Measurements from ENCODE around the gene MKRN2.
"Not testable (repeated sequence)": the region's sequence is repeated elsewhere in the genome, so short reads cannot be mapped to it uniquely, and the experiment has no call there.

The MKRN2 gene

DNA sequence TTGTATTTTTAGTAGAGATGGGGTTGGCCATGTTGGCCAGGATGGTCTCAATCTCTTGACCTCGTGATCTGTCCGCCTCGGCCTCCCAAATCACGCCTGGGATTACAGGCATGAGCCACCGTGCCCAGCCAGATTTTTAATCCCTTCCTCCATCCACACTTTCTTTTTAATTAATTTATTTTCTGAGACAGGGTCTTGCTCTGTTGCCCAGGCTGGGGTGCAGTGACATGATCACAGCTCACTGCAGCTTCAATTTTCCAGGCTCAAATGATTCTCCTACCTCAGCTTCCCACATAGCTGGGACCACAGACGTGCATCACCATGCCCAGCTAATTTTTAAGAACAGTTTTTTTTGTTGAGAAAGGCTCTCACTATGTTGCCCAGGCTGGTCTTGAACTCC is 63.4 kb downstream of the MKRN2 start:
- DNase-seq, result no peak
- no peak overlapping the region for H3K4me3 Mint-ChIP-seq
- peaks cover 45% of the 10 kb centered on the region for H3K4me1 Mint-ChIP-seq
- H3K36me3 Mint-ChIP-seq (ENCODE audit: low read depth), result peaks cover 14% of the 10 kb centered on the region
- H3K27me3 Mint-ChIP-seq, result no peaks in the 10 kb centered on the region
- H3K9me3 Mint-ChIP-seq, result no peaks in the 10 kb centered on the region
- H3K27ac Mint-ChIP-seq, result no peak overlapping the region
- ATAC-seq, result no peak

GRCh38 chr3:12620729-12621128 is 63.8 kb downstream of the MKRN2 start:
- DNase-seq (no peak), ATAC-seq (no peak)
- H3K36me3 Mint-ChIP-seq (ENCODE audit: low read depth), result peaks cover 11% of the 10 kb centered on the region
- H3K4me3 Mint-ChIP-seq, result no peak overlapping the region
- H3K4me1 Mint-ChIP-seq, result peaks cover 47% of the 10 kb centered on the region
- no peak overlapping the region for H3K27ac Mint-ChIP-seq
- H3K9me3 Mint-ChIP-seq, result no peaks in the 10 kb centered on the region
- H3K27me3 Mint-ChIP-seq, result no peaks in the 10 kb centered on the region

GRCh38 chr3:12622335-12622734 is 65.4 kb downstream of the MKRN2 start:
- Mint-ChIP-seq H3K27ac (no peak overlapping the region), H3K4me1 (peaks cover 52% of the 10 kb centered on the region), H3K36me3 (ENCODE audit: low read depth) (peaks cover 8% of the 10 kb centered on the region)

DNA sequence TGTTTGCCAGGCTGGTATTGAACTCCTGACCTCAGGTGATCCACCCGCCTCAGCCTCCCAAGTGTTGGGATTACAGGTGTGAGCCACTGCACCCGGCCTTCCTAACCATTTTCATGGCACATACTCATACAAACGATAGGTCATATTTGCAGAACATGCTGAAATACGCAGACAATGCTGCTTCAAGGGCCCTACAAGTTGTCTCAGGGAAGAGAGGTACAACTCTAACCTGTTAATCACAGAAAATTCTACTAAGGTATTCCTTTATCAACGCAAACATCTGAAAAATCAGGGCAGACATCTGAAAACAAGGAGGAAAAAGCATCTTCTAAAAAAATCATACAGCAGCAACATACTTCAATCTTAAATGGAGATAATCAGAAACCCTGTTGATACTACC is 67.2 kb downstream of the MKRN2 start:
- no peaks in the 10 kb centered on the region for H3K27me3 Mint-ChIP-seq
- no peak overlapping the region for H3K4me3 Mint-ChIP-seq
- ATAC-seq (no peak), DNase-seq (no peak)
- H3K4me1 Mint-ChIP-seq, result peaks cover 60% of the 10 kb centered on the region
- peaks cover 5% of the 10 kb centered on the region for H3K36me3 Mint-ChIP-seq (ENCODE audit: low read depth)
- no peak overlapping the region for H3K27ac Mint-ChIP-seq
- H3K9me3 Mint-ChIP-seq, result no peaks in the 10 kb centered on the region

More at GRCh38 chr3:12622335-12622734, 65.4 kb downstream of the MKRN2 start:
- Mint-ChIP-seq H3K4me3 (no peak overlapping the region), H3K27me3 (no peaks in the 10 kb centered on the region), H3K9me3 (no peaks in the 10 kb centered on the region)
- DNase-seq (no peak), ATAC-seq (no peak)

DNA sequence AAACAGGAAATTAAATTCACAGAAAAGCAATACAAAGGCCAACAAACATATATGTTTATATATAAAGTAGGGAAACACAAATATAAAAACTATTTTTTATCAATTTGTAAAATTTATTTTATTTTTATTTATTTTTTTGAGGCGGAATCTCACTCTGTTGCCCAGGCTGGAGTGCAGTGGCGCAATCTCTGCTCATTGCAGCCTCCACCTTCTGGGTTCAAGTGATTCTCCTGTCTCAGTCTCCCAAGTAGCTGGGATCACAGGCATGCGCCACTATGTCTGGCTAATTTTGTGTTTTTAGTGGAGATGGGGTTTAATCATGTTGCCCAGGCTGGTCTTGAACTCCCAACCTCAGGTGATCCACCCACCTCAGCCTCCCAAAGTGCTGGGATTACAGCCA is 68.1 kb downstream of the MKRN2 start:
- peak overlapping the region; percentile 33 for H3K27ac Mint-ChIP-seq
- H3K36me3 Mint-ChIP-seq (ENCODE audit: low read depth); DNase-seq; ATAC-seq; H3K27me3 Mint-ChIP-seq; H3K9me3 Mint-ChIP-seq; H3K4me3 Mint-ChIP-seq: not testable (repeated sequence)
- H3K4me1 Mint-ChIP-seq, result peaks cover 63% of the 10 kb centered on the region

GRCh38 chr3:12627370-12627769 is 70.5 kb downstream of the MKRN2 start:
- peaks cover 2% of the 10 kb centered on the region for H3K36me3 Mint-ChIP-seq (ENCODE audit: low read depth)
- H3K4me3 Mint-ChIP-seq, result no peak overlapping the region
- H3K9me3 Mint-ChIP-seq, result no peaks in the 10 kb centered on the region
- DNase-seq, result no peak
- ATAC-seq, result peak; percentile 48
- H3K4me1 Mint-ChIP-seq, result peaks cover 77% of the 10 kb centered on the region
- H3K27me3 Mint-ChIP-seq, result no peaks in the 10 kb centered on the region
- H3K27ac Mint-ChIP-seq, result peak overlapping the region; percentile 39

GRCh38 chr3:12628813-12629212 is 71.9 kb downstream of the MKRN2 start:
- DNase-seq (no peak), ATAC-seq (no peak)
- H3K9me3 Mint-ChIP-seq, result no peaks in the 10 kb centered on the region
- peaks cover 78% of the 10 kb centered on the region for H3K4me1 Mint-ChIP-seq
- H3K27me3 Mint-ChIP-seq, result no peaks in the 10 kb centered on the region
- H3K27ac Mint-ChIP-seq, result no peak overlapping the region
- H3K36me3 Mint-ChIP-seq (ENCODE audit: low read depth), result peaks cover 4% of the 10 kb centered on the region
- H3K4me3 Mint-ChIP-seq, result no peak overlapping the region

DNA sequence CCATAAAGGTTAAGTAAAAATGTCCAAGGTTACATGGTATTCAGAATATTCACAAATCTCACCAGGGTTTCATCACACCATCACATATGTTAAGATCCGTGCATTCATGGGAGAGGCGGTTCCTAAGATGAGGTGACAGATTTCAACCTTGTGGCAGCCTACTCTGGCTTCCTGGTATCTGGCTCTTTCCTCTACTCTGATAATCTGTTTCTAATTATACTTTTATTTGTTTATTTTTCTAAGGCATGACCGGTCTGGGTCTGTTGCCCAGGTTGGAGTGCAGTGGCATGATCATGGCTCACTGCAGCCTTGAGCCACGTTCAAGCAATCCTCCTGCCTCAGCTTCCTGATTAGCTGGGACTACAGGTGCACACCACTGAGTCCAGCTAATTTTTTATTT is 72.7 kb downstream of the MKRN2 start:
- peaks cover 9% of the 10 kb centered on the region for H3K36me3 Mint-ChIP-seq (ENCODE audit: low read depth)
- H3K9me3 Mint-ChIP-seq, result no peaks in the 10 kb centered on the region
- no peaks in the 10 kb centered on the region for H3K27me3 Mint-ChIP-seq
- H3K27ac Mint-ChIP-seq, result no peak overlapping the region
- ATAC-seq (no peak), DNase-seq (no peak)
- no peak overlapping the region for H3K4me3 Mint-ChIP-seq
- H3K4me1 Mint-ChIP-seq, result peaks cover 73% of the 10 kb centered on the region

DNA sequence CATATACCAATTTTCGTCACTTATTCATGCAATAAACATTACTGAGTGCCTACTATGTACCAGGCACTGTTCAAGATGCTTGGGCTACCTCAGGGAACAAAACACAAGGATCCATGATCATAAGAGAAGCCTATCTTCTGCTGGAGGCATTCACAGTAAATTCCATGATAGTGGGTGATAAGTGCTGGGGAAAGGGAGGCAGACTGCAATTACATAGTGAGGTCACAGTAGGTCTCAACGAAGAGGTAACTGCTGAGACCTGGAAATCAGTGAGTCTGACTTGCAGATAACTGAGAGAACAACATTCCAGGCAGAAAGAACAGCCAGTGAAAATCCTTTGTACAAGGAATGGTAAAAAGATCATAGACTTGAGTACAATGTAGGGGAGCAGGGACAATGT is 73.4 kb downstream of the MKRN2 start:
- no peak overlapping the region for H3K27ac Mint-ChIP-seq
- H3K4me1 Mint-ChIP-seq, result peaks cover 68% of the 10 kb centered on the region
- no peaks in the 10 kb centered on the region for H3K9me3 Mint-ChIP-seq
- no peak for ATAC-seq
- no peak for DNase-seq
- H3K4me3 Mint-ChIP-seq, result no peak overlapping the region
- H3K27me3 Mint-ChIP-seq, result no peaks in the 10 kb centered on the region
- H3K36me3 Mint-ChIP-seq (ENCODE audit: low read depth), result peaks cover 9% of the 10 kb centered on the region

DNA sequence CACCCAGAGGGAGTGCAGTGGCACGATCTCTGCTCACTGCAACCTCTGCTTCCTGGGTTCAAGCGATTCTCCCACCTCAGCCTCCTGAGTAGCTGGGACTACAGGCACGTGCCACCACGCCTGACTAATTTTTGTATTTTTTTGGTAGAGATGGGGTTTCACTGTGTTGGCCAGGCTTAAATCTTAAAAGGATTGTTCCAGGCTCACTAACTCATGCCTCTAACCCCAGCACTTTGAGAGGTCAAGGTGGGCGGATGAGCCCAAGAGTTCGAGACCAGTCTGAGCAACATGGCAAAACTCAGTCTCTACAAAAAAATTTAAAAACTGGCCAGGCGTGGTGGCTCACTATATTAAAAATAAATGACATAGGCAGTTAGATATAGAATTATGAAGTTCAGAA is 74.0 kb downstream of the MKRN2 start:
- not testable (repeated sequence) for H3K27me3 Mint-ChIP-seq; H3K9me3 Mint-ChIP-seq; H3K4me3 Mint-ChIP-seq; H3K27ac Mint-ChIP-seq; H3K36me3 Mint-ChIP-seq (ENCODE audit: low read depth)
- H3K4me1 Mint-ChIP-seq, result peaks cover 62% of the 10 kb centered on the region
- ATAC-seq (peak; percentile 67), DNase-seq (peak; percentile 8)

DNA sequence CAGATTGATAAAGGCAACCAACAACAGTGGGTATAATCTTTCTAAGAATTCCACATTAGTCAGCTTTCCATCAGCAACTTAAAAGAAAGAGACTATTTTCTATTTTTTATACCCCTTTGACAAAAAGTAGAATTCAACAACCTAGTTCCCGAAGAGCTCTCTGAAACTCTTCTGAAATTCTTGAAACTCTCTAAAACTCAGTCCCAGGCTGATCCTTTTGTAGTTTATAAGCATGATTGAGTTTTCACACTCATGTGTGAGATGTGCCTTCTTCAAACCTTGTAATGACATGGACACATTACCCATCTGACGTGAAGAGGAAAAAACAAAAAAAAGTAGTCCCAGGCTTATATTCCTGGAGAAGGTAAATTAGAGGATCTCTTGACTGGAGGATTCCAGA is 75.6 kb downstream of the MKRN2 start:
- Mint-ChIP-seq H3K9me3 (no peaks in the 10 kb centered on the region), H3K27ac (peak overlapping the region; percentile 60), H3K4me1 (peaks cover 52% of the 10 kb centered on the region), H3K4me3 (peak overlapping the region; percentile 11), H3K27me3 (no peaks in the 10 kb centered on the region), H3K36me3 (ENCODE audit: low read depth) (peaks cover 12% of the 10 kb centered on the region)
- ATAC-seq, result no peak
- DNase-seq, result no peak

GRCh38 chr3:12633108-12633507 is 76.2 kb downstream of the MKRN2 start:
- no peak for ATAC-seq
- Mint-ChIP-seq H3K4me1 (peaks cover 49% of the 10 kb centered on the region), H3K4me3 (peak overlapping the region; percentile 11), H3K36me3 (ENCODE audit: low read depth) (peaks cover 15% of the 10 kb centered on the region), H3K27me3 (no peaks in the 10 kb centered on the region), H3K9me3 (no peaks in the 10 kb centered on the region), H3K27ac (no peak overlapping the region)
- no peak for DNase-seq
